ENCODE results near the gene KDM5C.
"Not testable (repeated sequence)": the region's sequence is repeated elsewhere in the genome, so short reads cannot be mapped to it uniquely, and the experiment has no call there.

The KDM5C gene

DNA sequence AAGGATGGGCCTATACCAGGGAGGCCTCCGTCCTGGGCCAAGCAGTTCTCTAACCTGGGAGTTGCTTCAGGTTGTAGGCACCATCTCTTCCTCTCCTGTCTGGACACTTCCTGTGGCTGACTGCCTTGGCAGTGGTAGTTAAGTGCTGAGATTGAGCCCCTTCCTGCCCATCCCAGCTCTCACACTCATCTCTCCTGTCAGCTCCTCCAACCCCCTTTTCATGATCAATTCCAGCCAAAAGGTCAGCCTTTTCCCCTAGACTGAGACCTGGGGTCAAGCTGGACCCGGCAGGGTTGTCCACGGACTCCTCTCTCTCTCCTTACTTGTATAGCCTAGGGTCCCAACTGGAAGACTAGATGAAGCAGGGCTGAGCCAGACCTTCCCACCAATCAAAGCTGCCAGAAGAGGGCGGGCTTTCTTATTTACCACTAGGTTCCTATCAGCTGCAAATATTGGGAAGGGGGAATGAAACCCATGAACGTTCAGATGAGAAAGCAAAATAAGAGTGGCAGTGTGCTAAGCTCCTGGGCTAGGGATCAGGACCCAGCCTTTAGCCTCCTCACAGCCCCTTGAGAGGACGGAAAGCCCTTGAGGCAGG lies 34.5 kb downstream of the KDM5C start:
- no peak for DNase-seq (ENCODE audit: low spot score)

GRCh38 chrX:53188763-53189162 lies 36.2 kb downstream of the KDM5C start:
- DNase-seq (ENCODE audit: low spot score): no peak

DNA sequence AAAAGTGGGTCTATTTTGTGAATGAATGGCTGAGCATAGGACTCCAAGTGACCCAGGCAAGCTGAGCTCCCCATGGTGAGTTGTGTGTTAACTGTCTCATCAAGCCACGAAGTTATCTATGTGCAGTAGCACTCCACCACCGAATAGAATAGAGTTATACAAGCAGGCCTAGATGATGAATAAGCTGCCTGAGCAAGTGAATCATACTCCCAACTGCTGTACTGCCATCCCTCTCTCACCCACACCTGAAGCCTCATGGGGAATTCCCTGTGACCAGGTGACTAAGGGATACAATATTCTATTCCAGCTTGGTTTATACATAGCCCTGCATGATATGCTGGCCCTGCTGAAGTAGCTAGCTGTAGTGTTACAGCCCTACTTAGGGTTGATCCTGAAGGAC lies 38.7 kb downstream of the KDM5C start:
- DNase-seq (ENCODE audit: low spot score): peak; percentile 28

DNA sequence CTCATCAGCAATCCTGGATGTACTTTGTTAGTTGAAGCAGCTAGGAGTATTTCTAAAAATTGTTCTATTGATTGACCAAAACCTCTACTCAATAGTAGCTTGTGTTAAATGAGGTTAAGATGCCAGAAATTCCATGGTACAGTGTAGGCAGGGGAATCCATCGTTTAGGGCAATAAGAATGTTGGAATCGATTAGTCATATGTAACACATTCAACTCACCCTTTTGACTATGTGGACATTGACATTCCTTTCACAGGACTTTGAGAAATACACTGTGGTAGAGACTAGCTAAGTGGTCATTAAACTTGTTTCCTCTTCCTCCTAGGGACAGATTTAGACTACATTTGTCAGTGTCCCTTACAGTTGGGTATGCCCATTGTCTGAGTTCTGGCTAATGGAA lies 40.2 kb downstream of the KDM5C start:
- peak; percentile 77 for DNase-seq (ENCODE audit: low spot score)

GRCh38 chrX:53171356-53171755 lies 53.7 kb downstream of the KDM5C start:
- no peak for DNase-seq (ENCODE audit: low spot score)

DNA sequence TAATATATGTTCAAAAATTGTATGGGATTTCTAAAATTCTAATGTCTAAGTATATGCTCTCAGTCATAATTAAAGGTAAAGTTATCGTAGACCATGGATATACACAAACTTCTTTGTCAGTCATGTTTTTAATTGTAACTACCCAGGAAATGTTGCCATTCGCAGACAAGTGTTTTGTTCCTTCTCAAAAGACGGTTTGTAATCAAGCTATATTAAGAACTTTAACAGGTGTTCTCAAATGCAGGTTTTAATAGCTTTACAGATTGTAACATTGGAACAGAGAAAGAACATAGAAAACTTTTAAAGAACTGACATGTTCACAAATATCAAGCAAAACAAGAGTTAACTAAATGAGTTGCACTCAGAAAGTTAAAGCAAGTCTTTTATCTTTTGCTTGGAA lies 58.9 kb downstream of the KDM5C start:
- DNase-seq (ENCODE audit: low spot score): no peak

DNA sequence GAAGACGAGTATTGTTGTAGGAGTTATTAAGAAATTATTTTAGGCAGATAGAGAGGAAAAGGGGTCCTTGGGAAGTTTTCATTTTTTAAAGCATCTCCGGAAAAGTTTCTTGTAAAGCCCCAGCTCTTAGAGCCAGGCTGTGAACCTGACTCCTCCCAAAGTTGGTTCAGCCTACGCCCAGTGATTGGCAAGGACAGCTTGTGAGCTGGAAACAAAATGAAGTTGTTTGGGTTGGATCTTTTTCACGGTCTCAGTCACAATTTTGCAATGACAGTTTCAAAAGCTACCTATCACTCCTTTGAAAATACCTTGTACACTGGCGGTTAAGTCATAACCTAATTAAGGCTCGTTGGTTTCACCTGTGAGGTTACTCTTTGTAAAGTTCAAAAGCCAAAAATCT lies 60.4 kb downstream of the KDM5C start:
- not testable (repeated sequence) for DNase-seq (ENCODE audit: low spot score)

GRCh38 chrX:53163436-53163835 lies 61.6 kb downstream of the KDM5C start:
- no peak for DNase-seq (ENCODE audit: low spot score)

- DNase-seq (ENCODE audit: low spot score): no peak
Observed at GRCh38 chrX:53160297-53160983, 64.6 kb downstream of the KDM5C start.

GRCh38 chrX:53159184-53159583 lies 65.8 kb downstream of the KDM5C start:
- no peak for DNase-seq (ENCODE audit: low spot score)

- DNase-seq (ENCODE audit: low spot score): no peak
Observed at GRCh38 chrX:53156207-53156596, 68.8 kb downstream of the KDM5C start.

DNA sequence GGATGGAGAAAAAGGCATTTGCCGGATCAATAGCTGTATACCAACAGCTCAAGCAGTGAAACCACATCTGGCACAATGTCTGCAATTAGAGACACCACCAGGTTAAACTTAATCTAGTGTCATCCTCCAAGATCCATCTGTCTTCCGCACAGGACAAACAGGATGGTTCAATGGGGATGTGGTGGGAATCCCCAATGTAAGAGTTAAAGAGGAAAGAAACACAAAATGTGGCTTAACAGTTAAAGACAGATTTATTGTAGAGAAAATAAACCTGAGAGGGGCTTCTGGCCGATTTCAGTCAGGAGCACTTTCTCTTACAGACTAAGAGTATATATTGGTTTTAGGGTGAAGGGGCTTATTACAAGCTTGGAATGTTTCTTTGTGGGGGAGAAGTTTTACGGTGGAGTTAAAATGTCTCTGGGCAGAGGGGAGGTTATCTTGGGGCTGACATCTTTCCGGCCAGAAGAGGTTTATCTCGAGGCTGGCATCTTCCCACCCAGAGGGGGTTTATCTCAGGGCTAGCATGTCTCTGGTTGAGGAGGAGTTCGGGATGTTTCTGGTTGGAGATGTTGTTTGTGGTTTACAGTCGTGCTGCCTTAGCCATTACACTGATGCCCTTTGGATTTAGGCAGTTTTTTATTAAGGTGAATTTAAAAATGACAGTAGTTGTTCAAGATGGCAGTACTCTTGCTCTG lies 69.3 kb downstream of the KDM5C start:
- DNase-seq (ENCODE audit: low spot score): no peak

DNA sequence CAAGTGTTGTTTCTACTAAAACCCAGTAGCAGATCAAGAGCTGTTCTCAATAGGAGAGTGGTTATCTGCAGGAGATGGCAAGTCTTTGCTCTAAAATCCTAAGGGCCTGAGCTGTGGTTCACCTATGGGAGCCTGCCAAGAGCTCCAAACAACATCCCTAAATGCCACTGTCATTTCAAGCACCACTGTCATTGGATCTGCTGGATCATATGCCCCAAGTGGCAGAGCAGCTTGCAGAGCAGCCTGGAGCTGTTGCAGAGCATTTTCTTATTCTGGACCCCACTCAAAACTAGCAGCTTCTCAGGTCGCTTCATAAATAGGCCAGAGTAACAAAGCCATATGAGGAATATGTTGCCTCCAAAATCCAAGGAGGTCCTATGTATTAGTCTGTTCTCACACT lies 71.4 kb downstream of the KDM5C start:
- no peak for DNase-seq (ENCODE audit: low spot score)

Data from AG08395 (cell line).